Mesenchymal stem cell (in vitro differentiated cells and primary cell): ENCODE data around the gene FAM120B.

ENCODE experiments used
- DNase-seq: peaks from one replicate; pipeline ENCODE4 v3.0.0-alpha.2; 2013
- H2AFZ ChIP-seq: one replicate; pipeline ENCODE4 v1.6.1; 2013; ENCODE audit warnings: low read depth, mild to moderate bottlenecking, control low read depth, inconsistent platforms, low read length, moderate library complexity
- H2AK5ac ChIP-seq: 2 replicates; pipeline ENCODE4 v1.6.1; 2013; ENCODE audit warnings: low read length, moderate library complexity, mild to moderate bottlenecking, inconsistent platforms; ENCODE audit not compliant: severe bottlenecking
- H2BK120ac ChIP-seq: one replicate; pipeline ENCODE4 v1.6.1; 2013; ENCODE audit warnings: low read depth, mild to moderate bottlenecking, inconsistent platforms, low read length, moderate library complexity
- H2BK12ac ChIP-seq, 2 experiments: one replicate each; pipeline ENCODE4 v1.6.1; 2013; ENCODE audit warnings: inconsistent platforms in 2 of 2, low read length in 2 of 2, mild to moderate bottlenecking in 2 of 2, moderate library complexity in 2 of 2, control low read depth in 1 of 2
- H2BK15ac ChIP-seq: one replicate; pipeline ENCODE4 v1.6.1; 2013; ENCODE audit warnings: mild to moderate bottlenecking, low read depth, inconsistent platforms; ENCODE audit not compliant: poor library complexity, severe bottlenecking
- H2BK5ac ChIP-seq: 2 replicates; pipeline ENCODE4 v1.6.1; 2013; ENCODE audit warnings: low read depth, mild to moderate bottlenecking, low read length, control low read depth, inconsistent platforms; ENCODE audit not compliant: poor library complexity, severe bottlenecking
- H3K14ac ChIP-seq, 2 experiments: one replicate each; pipeline ENCODE4 v1.6.1; 2013; ENCODE audit warnings: inconsistent platforms in 2 of 2, low read length in 2 of 2, control low read depth in 1 of 2, mild to moderate bottlenecking in 1 of 2, moderate library complexity in 1 of 2
- H3K18ac ChIP-seq, 2 experiments: one replicate each; pipeline ENCODE4 v1.6.1; 2013; ENCODE audit warnings: inconsistent platforms in 2 of 2, low read length in 2 of 2, control low read depth in 1 of 2, low read depth in 1 of 2, mild to moderate bottlenecking in 1 of 2
- H3K23ac ChIP-seq, 2 experiments: one replicate each; pipeline ENCODE4 v1.6.1; 2013; ENCODE audit warnings: inconsistent platforms in 2 of 2, low read length in 2 of 2, mild to moderate bottlenecking in 2 of 2, moderate library complexity in 2 of 2, control low read depth in 1 of 2
- H3K27ac ChIP-seq: 2 replicates; pipeline ENCODE4 v1.5.1; 2013; ENCODE audit warnings: mild to moderate bottlenecking, moderate library complexity, low read length, control low read depth, inconsistent platforms; ENCODE audit not compliant: poor library complexity, severe bottlenecking
- H3K27me3 ChIP-seq, 2 experiments: 2 replicates each; pipeline versions ENCODE4 v1.6.1 to v1.7.0; 2013; ENCODE audit warnings: low read length in 2 of 2, mild to moderate bottlenecking in 2 of 2, moderate library complexity in 2 of 2, control low read depth in 1 of 2, inconsistent platforms in 1 of 2; ENCODE audit not compliant: control insufficient read depth in 1 of 2, insufficient read depth in 1 of 2
- H3K36me3 ChIP-seq, 2 experiments: 2 replicates each; pipeline versions ENCODE4 v1.6.1 to v1.7.0; 2013; ENCODE audit warnings: low read length in 2 of 2, control low read depth in 1 of 2, inconsistent platforms in 1 of 2, low read depth in 1 of 2, mild to moderate bottlenecking in 1 of 2; ENCODE audit not compliant: insufficient read depth in 2 of 2, control insufficient read depth in 1 of 2
- H3K4ac ChIP-seq, 2 experiments: one replicate each; pipeline ENCODE4 v1.6.1; 2013; ENCODE audit warnings: inconsistent platforms in 2 of 2, low read length in 2 of 2, mild to moderate bottlenecking in 2 of 2, moderate library complexity in 2 of 2, control low read depth in 1 of 2, low read depth in 1 of 2
- H3K4me1 ChIP-seq: 2 replicates; pipeline ENCODE4 v1.6.1; 2013; ENCODE audit warnings: low read depth, low read length, control low read depth; ENCODE audit not compliant: control insufficient read depth, insufficient read depth
- H3K4me2 ChIP-seq: 2 replicates; pipeline ENCODE4 v1.6.1; 2013; ENCODE audit warnings: low read length, mild to moderate bottlenecking, inconsistent platforms; ENCODE audit not compliant: poor library complexity, severe bottlenecking
- H3K4me3 ChIP-seq, 2 experiments: 2 replicates each; pipeline versions ENCODE4 v1.5.1 to v1.7.0; 2013; ENCODE audit warnings: low read length in 2 of 2, mild to moderate bottlenecking in 2 of 2, control low read depth in 1 of 2, low read depth in 1 of 2; ENCODE audit not compliant: insufficient read depth in 1 of 2
- H3K79me1 ChIP-seq: replicated peaks from 2 replicates; pipeline ENCODE4 v1.6.1; 2013; ENCODE audit warnings: mild to moderate bottlenecking, control low read depth, low read length, inconsistent platforms; ENCODE audit not compliant: poor library complexity, severe bottlenecking
- H3K9ac ChIP-seq: 2 replicates; pipeline ENCODE4 v1.7.0; 2013; ENCODE audit warnings: mild to moderate bottlenecking, low read length, moderate library complexity
- H3K9me3 ChIP-seq: 2 replicates; pipeline ENCODE4 v1.7.0; 2013; ENCODE audit warnings: mild to moderate bottlenecking, low read length; ENCODE audit not compliant: control insufficient read depth
- H4K8ac ChIP-seq: one replicate; pipeline ENCODE4 v1.6.1; 2013; ENCODE audit warnings: inconsistent platforms, mild to moderate bottlenecking, low read length, moderate library complexity
- H4K91ac ChIP-seq: one replicate; pipeline ENCODE4 v1.6.1; 2013; ENCODE audit warnings: mild to moderate bottlenecking, low read length, inconsistent platforms
- WGBS: methylation state at CpG from one replicate; pipeline ENCODE4 v1.1.7; 2013; ENCODE audit warnings: mixed read lengths; 5-methylcytosine and 5-hydroxymethylcytosine counted together

FAM120B gene

DNA sequence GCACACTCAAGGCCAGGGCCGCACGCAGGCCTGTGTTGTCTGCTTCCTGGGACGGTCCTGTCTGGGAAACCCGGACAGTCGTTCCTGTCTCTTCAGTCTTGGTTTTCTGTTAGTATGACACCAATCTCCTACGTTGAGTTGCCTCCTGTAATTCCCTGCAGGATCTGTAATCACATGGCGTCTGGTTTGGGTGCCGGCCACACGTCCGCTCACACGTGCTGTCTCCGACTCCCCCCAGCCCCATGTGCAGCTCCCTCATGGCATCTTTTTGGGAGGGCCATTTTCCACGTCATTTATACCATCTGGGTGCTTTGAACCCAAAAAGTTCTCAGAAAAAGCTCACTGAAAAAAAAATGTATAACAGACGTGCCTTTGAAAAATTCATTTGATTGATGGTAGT is 38.9 kb upstream of the FAM120B start:
- Histone ChIP-seq H3K9me3 (no peaks in the 10 kb centered on the region), H3K79me1 (no peaks in the 10 kb centered on the region), H2AK5ac (no peak overlapping the region), H3K27me3 (peaks cover 6 to 47% of the 10 kb centered on the region in 2 experiments), H3K9ac (no peak overlapping the region), H3K27ac (no peak overlapping the region), H3K4me1 (peaks cover 7% of the 10 kb centered on the region), H2AFZ (no peak overlapping the region), H2BK15ac (no peak overlapping the region), H3K18ac (no peak overlapping the region), H3K23ac (no peak overlapping the region), H2BK5ac (no peak overlapping the region), H4K91ac (no peak overlapping the region), H2BK120ac (no peak overlapping the region), H3K4me3 (no peak overlapping the region), H3K14ac (no peak overlapping the region), H2BK12ac (no peak overlapping the region), H3K36me3 (no peaks in the 10 kb centered on the region), H3K4me2 (no peak overlapping the region), H4K8ac (no peak overlapping the region), H3K4ac (no peak overlapping the region)
- DNase-seq = no peak
- 86% methylated on average over 14 of the region's 14 CpGs for WGBS

DNA sequence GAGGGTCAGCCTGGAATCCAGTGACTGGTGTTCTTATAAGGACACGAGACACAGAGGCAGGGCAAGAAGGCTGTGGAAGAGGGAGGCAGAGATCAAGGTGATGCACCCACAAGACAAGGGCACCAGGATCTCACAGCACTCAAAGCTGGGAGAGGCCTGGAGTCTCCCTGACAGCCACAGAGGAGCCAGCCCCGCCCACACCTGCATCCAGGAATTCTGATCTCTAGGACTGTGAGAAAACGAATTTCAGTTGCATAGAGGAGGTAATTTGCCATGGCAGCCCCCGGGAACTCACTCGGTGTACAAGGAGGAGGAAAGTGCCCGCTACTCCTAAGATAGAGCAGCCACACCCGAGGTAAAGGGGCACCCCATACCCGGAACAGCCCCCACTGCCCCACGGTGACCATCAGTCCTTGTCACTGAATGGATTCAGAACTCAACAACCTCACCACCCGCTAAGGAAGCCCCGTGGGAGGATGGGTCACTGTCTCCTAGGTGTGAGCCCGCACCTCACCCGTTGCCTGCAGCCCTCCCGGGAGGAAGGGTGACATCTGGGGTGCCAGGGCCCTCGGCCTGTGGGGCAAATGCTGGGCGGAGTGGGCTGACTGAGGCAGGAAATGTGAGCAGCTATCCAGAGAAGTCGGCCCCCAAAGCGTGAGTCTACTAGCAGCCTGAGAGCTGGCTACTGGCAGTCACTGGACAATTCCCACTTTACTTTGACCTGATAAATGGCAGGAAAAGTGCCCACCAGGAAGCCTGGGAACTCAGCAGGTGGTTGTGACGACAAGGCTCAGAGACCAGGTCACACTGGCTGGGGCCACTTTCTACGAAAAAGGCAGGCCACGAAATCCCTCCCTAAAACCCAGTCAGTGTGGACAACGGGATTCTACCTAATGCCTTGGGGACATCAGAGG is 38.1 kb upstream of the FAM120B start:
- Histone ChIP-seq H4K91ac (peak overlapping the region; percentile 7), H3K18ac (no peak overlapping the region), H4K8ac (no peak overlapping the region), H3K36me3 (no peaks in the 10 kb centered on the region), H2BK15ac (no peak overlapping the region), H2BK5ac (no peak overlapping the region), H3K4ac (no peak overlapping the region), H2BK120ac (no peak overlapping the region), H2AFZ (no peak overlapping the region), H3K4me3 (no peak overlapping the region), H3K4me1 (peaks cover 7% of the 10 kb centered on the region), H3K4me2 (no peak overlapping the region), H3K27ac (no peak overlapping the region), H2AK5ac (no peak overlapping the region), H3K9ac (no peak overlapping the region), H3K79me1 (no peaks in the 10 kb centered on the region), H3K9me3 (no peaks in the 10 kb centered on the region), H3K23ac (no peak overlapping the region), H3K27me3 (peaks cover 4 to 42% of the 10 kb centered on the region in 2 experiments), H3K14ac (no peak overlapping the region), H2BK12ac (no peak overlapping the region)
- 82% methylated on average over 21 of the region's 22 CpGs for WGBS
- no peak for DNase-seq

DNA sequence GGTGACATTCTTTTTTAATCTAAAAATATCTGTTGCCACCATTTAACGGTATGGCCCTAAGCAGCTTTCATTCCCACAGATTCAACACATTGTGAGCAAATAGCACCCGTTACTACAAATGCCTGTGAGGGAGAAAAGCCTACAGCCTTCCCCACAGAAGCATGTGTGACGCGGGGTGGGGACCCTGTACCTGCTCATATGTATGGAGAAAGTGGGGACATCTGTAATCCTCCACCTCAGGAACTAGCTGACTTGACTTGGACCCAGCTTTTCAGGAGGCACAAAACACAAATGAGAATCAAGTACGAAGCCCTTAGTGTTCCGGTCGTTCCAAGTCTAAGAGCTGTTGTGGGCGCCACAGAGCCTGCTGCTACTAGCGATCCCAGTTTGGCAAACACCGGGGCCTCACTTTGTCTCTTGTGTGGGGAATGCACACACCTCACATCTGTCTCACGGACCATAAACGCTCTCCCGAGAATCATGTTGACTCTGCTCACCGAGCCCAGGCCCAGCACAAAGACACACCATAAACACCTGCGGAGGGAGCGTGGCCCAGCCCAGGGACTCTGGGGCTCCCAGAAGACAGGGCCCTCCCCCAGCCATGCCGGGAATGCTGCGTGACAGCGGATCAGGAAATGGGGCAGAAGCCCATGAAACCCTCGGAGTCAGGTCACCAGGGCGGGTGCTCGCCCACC is 37.3 kb upstream of the FAM120B start:
- Histone ChIP-seq H2BK120ac (no peak overlapping the region), H2BK5ac (no peak overlapping the region), H3K27ac (no peak overlapping the region), H3K9ac (no peak overlapping the region), H3K18ac (no peak overlapping the region), H3K27me3 (peaks cover 10 to 42% of the 10 kb centered on the region in 2 experiments), H4K8ac (no peak overlapping the region), H2AK5ac (no peak overlapping the region), H3K4me1 (peaks cover 7% of the 10 kb centered on the region), H2BK15ac (no peak overlapping the region), H4K91ac (no peak overlapping the region), H3K9me3 (no peaks in the 10 kb centered on the region), H3K4me2 (peak overlapping the region; percentile 3), H3K4me3 (no peak overlapping the region), H3K14ac (no peak overlapping the region), H3K36me3 (no peaks in the 10 kb centered on the region), H2AFZ (no peak overlapping the region), H3K4ac (no peak overlapping the region), H3K79me1 (no peaks in the 10 kb centered on the region), H2BK12ac (no peak overlapping the region), H3K23ac (no peak overlapping the region)
- no peak for DNase-seq
- WGBS = 75% methylated on average over 22 of the region's 22 CpGs

DNA sequence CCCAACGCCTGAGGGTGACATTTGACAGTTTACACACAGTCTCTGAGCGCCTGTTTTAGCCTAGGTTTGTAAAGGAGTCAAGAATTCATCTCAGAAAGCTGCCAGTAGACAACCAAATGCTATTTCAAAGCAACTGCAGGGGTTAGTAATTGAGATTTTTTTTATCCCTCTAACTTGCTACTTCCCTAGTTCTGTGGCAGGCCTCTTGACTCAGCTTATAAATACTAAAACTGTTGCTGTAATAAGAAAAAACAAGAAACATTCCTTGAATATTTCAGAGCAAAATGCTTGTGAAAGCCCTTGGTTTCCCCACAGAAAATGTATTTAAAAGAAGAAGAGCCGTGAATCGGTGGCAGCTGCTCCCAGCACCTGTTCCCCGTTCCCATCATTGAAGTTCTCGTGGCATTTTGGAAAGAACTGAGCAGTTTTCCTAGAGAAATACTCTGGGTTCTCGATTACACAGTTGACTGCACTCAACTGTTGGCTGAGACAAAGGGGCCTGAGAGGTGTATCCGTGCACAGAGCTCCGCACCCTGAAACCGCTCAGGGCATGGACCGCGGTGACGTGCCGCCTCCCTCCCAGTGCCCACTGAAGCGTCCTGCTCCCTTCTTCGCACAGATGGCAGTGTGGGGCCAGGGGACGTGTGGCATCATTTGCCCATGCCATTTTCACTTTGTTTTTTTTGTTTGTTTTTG is 36.6 kb upstream of the FAM120B start:
- Histone ChIP-seq H3K23ac (no peak overlapping the region), H2BK15ac (no peak overlapping the region), H3K27me3 (peaks cover 17 to 47% of the 10 kb centered on the region in 2 experiments), H3K9ac (no peak overlapping the region), H3K4me2 (peak overlapping the region; percentile 3), H2BK120ac (no peak overlapping the region), H3K14ac (no peak overlapping the region), H2BK5ac (no peak overlapping the region), H2AFZ (no peak overlapping the region), H3K4me3 (no peak overlapping the region), H3K18ac (no peak overlapping the region), H2AK5ac (no peak overlapping the region), H2BK12ac (no peak overlapping the region), H4K8ac (no peak overlapping the region), H4K91ac (no peak overlapping the region), H3K4me1 (peaks cover 7% of the 10 kb centered on the region), H3K27ac (no peak overlapping the region), H3K4ac (no peak overlapping the region), H3K79me1 (no peaks in the 10 kb centered on the region), H3K36me3 (no peaks in the 10 kb centered on the region), H3K9me3 (no peaks in the 10 kb centered on the region)
- 86% methylated on average over 16 of the region's 17 CpGs for WGBS
- DNase-seq = no peak
